ENCODE results near the gene EXD3. TPM values are rescaled to one million over a fixed set of nuclear protein-coding genes. Genes with fewer than 3 reads are reported as not detected.

EXD3 gene
- total RNA-seq, 4 donors from 2014 or later: 11.8 to 49.0 (median 31.5) TPM

DNA sequence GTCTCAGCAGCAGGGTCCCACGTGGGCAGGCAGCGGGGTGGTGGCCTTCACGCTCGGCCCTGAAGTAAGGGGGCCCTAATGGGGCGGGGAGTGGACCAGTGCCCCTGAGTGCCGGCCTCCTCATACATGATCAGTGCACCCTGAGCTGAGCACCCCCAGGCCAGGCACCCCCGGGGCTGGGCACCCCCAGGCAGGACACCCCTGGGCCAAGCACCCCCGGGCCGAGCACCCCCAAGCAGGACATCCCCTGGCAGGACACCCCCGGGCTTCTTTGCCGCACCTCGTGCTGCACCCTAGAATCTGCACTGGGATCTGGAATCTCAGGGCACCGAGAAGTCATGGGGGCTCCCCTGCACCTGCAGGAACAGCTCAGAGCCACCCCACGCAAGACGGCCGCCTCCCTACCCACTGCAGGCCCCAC lies 51.4 kb downstream of the EXD3 start:
- intact Hi-C loops (cut with DNase I; ENCODE audit: low total_unique reads): no loop called here
- no peaks in the 10 kb centered on the region for H3K4me1 ChIP-seq
- no peak overlapping the region for H3K4me3 ChIP-seq
- no peaks in the 10 kb centered on the region for H3K27me3 ChIP-seq
- H3K36me3 ChIP-seq: no peaks in the 10 kb centered on the region
- no peak overlapping the region for H3K27ac ChIP-seq
- no peak for DNase-seq
- TF ChIP-seq, protein P1, sequence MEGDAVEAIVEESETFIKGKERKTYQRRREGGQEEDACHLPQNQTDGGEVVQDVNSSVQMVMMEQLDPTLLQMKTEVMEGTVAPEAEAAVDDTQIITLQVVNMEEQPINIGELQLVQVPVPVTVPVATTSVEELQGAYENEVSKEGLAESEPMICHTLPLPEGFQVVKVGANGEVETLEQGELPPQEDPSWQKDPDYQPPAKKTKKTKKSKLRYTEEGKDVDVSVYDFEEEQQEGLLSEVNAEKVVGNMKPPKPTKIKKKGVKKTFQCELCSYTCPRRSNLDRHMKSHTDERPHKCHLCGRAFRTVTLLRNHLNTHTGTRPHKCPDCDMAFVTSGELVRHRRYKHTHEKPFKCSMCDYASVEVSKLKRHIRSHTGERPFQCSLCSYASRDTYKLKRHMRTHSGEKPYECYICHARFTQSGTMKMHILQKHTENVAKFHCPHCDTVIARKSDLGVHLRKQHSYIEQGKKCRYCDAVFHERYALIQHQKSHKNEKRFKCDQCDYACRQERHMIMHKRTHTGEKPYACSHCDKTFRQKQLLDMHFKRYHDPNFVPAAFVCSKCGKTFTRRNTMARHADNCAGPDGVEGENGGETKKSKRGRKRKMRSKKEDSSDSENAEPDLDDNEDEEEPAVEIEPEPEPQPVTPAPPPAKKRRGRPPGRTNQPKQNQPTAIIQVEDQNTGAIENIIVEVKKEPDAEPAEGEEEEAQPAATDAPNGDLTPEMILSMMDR (IDR thresholded peaks at IDR 0.05): no peak
- TF ChIP-seq POLR2A (IDR thresholded peaks at IDR 0.05): no peak
- H3K9me3 ChIP-seq: no peaks in the 10 kb centered on the region

DNA sequence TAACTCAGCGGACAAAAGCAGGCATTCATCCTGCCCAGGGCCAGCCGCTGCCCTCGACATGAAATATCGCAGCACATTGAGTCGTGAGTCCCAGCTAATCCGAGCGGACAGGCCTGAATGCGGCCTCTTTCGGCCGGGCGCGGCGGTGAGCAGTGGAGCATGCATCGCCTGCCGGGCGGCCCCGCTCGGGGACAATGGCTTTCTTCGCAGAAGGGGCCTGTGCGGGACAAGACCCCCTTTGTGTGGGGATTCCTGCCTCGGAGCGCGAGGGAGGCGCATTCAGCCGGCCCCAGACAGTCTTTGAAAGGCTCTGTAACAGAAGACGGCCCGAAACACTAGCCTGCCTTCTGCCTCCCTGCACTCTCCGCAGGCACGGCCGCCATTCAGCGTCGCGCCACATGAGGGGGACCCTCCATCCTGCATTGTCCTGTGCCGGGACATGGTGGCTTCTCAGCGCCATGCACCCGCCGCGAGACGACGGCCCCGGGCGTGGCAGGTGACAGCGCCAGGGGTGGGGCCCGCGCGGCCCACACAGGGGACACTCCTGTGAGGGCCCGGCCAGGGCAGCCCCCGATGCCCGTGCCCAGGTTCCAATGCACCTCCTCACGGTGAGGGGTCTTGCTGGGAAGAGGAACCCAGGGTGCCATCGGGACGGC lies 52.0 kb downstream of the EXD3 start:
- no peak overlapping the region for H3K27ac ChIP-seq
- intact Hi-C loops (cut with DNase I; ENCODE audit: low total_unique reads): no loop called here
- H3K4me1 ChIP-seq: no peaks in the 10 kb centered on the region
- H3K27me3 ChIP-seq: no peaks in the 10 kb centered on the region
- H3K9me3 ChIP-seq: no peaks in the 10 kb centered on the region
- H3K4me3 ChIP-seq: no peak overlapping the region
- TF ChIP-seq POLR2A (IDR thresholded peaks at IDR 0.05): no peak
- TF ChIP-seq, protein P1 (IDR thresholded peaks at IDR 0.05): no peak
- H3K36me3 ChIP-seq: no peaks in the 10 kb centered on the region
- DNase-seq: no peak

DNA sequence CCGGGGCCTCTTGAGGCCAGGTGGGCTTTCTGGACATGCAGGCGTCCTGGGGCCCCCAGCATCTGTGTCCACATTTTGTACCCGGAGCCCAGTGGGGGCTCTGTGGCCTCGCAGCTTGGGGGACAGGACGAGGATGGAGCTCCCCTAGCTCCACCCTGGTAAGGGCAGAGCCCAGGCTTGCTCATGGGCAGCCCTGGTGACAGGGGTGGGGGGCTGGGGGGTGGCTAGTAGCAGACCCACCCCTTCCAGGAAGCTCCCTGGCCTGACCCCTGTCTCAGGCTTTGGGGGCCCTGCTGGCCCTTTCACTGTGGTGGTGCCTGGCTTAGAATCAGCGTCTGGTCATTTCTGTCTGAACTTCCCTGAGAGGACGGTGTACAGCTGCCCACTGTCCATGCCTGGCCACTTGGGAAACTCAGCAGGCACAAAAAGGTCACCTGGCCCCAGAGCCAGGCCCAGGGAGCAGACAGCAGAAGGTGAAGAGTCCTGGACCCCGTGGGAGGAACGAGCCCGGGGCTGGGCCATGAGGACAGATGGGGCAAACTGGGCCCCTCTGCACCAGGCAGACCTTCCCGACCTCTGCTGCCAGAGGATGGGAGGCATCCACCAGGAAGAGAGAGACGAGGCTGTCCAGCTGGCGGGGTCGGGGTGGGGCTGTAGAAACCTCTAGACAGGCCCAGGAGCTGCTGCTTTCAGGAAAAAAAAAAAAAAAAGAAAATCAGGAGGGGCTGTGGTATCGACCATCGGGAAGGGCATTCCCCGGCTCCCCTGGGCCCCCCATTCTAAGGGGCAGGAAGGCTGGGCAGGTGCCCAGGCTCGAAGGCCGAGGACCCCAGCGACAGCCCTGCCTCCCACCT lies 52.8 kb downstream of the EXD3 start:
- DNase-seq: no peak
- TF ChIP-seq, protein P1 (IDR thresholded peaks at IDR 0.05): no peak
- no peak for TF ChIP-seq POLR2A (IDR thresholded peaks at IDR 0.05)
- Histone ChIP-seq H3K4me3 (no peak overlapping the region), H3K27me3 (no peaks in the 10 kb centered on the region), H3K4me1 (no peaks in the 10 kb centered on the region), H3K9me3 (no peaks in the 10 kb centered on the region), H3K36me3 (no peaks in the 10 kb centered on the region), H3K27ac (no peak overlapping the region)
- intact Hi-C loops (cut with DNase I; ENCODE audit: low total_unique reads): no loop called here

DNA sequence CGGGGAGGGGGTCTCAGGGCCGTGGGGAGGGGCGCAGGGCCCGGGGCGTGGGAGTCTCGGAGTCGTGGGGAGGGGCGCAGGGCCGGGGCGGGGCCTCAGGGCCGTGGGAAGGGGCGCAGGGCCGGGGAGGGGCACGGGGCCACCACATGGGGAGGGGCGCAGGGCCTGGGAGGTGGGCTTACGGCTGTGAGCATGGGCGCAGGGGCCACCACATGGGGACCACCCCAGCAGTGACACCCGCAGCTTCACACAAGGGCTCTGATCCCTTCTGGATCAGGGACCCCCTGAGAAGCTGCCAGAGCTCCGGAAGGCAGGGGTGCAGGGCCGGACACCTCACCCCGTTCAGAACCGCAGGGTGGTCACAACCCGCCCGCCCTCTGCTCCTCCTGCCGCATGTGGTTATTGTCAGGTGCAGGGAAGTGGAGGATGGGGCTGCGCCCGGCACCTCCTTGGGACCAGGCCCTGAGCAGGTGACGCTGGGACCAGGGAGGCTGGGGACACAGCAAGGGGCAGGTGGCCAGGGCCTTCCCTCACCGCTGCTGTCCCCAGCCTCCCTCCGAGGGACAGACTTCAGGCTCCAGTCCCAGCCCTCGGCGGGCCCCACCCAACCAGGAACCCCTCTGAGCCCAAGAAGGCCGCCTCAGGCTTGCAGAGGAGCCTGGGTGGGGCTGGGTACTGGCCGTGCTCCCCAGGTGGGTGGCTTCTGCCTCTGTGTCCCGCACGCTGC lies 53.7 kb downstream of the EXD3 start:
- Histone ChIP-seq H3K27ac (no peak overlapping the region), H3K9me3 (no peaks in the 10 kb centered on the region), H3K27me3 (no peaks in the 10 kb centered on the region), H3K4me3 (no peak overlapping the region), H3K4me1 (no peaks in the 10 kb centered on the region), H3K36me3 (no peaks in the 10 kb centered on the region)
- intact Hi-C loops (cut with DNase I; ENCODE audit: low total_unique reads): no loop called here
- TF ChIP-seq POLR2A (IDR thresholded peaks at IDR 0.05): no peak
- TF ChIP-seq, protein P1 (IDR thresholded peaks at IDR 0.05): no peak
- DNase-seq: no peak
